K562 (cell line): ENCODE data around the gene NEDD8. TPM values are rescaled to one million over a fixed set of nuclear protein-coding genes. Genes with fewer than 3 reads are reported as not detected.
A peak's percentile ranks its signal among the peaks of the same experiment; 100 is the strongest.

Experiments used
- BMI1 ChIP-seq: fragments of 150-350 bp; IDR thresholded peaks from 2 replicates; pipeline ENCODE4 v1.6.1; 2014; ENCODE audit warnings: low read length
- CUX1 ChIP-seq: fragments of 200-800 bp; sonication (Bioruptor generic); IDR thresholded peaks from 2 replicates; pipeline ENCODE4 v1.6.1; 2016; ENCODE audit warnings: missing genetic modification characterization, missing compliant biosample characterization
- ETS2 ChIP-seq: IDR thresholded peaks from 2 replicates; pipeline ENCODE4 v1.6.1; 2016; ENCODE audit warnings: borderline replicate concordance, missing genetic modification characterization, mild to moderate bottlenecking, moderate library complexity, missing compliant biosample characterization; ENCODE audit not compliant: poor library complexity, severe bottlenecking
- FIP1L1 ChIP-seq: fragments of 200-400 bp; formaldehyde crosslinking; IDR thresholded peaks from 2 replicates; pipeline ENCODE4 v1.6.1; 2018; ENCODE audit warnings: mild to moderate bottlenecking, low read depth, low read length; ENCODE audit not compliant: poor library complexity, severe bottlenecking
- HMGXB4 ChIP-seq: sonication (generic); formaldehyde crosslinking; IDR thresholded peaks from 2 replicates; pipeline ENCODE4 v1.8.1; 2023; ENCODE audit warnings: mild to moderate bottlenecking, missing genetic modification reagents
- JUN ChIP-seq, 2 experiments: sonication (generic) in 1 of 2; formaldehyde crosslinking in 1 of 2; IDR thresholded peaks; 2 replicates each; pipeline versions ENCODE4 v1.6.1 to v1.8.0; 2012 to 2022; ENCODE audit warnings: borderline replicate concordance in 2 of 2, mild to moderate bottlenecking in 2 of 2, improper control_type of control experiment in 1 of 2, low read depth in 1 of 2, low read length in 1 of 2, missing genetic modification reagents in 1 of 2
- NCOA1 ChIP-seq: fragments of 450-650 bp; IDR thresholded peaks from 2 replicates; pipeline ENCODE4 v1.6.1; 2016; ENCODE audit warnings: low read depth
- NRF1 ChIP-seq, 2 experiments: fragments of 450-650 bp; IDR thresholded peaks in 1 of 2; conservative IDR thresholded peaks in 1 of 2; 2 replicates each; pipeline ENCODE4 v1.6.1; 2014; ENCODE audit warnings: mild to moderate bottlenecking in 2 of 2
- POLR2AphosphoS5 ChIP-seq: IDR thresholded peaks from 2 replicates; pipeline ENCODE4 v1.6.1; 2011; ENCODE audit warnings: mild to moderate bottlenecking, low read depth, low read length, moderate library complexity; ENCODE audit not compliant: control insufficient read depth, insufficient read depth
- POU5F1 ChIP-seq: fragments of 150-350 bp; IDR thresholded peaks from 2 replicates; pipeline ENCODE4 v1.6.1; 2014; ENCODE audit warnings: borderline replicate concordance, low read length, low read depth, mild to moderate bottlenecking; ENCODE audit not compliant: partially characterized antibody
- PTBP1 ChIP-seq: fragments of 200-400 bp; formaldehyde crosslinking; IDR thresholded peaks from 2 replicates; pipeline ENCODE4 v1.6.1; 2017; ENCODE audit warnings: low read depth, low read length
- RCOR1 ChIP-seq, 2 experiments: IDR thresholded peaks; 2 replicates each; pipeline ENCODE4 v1.6.1; 2012; ENCODE audit warnings: low read depth in 2 of 2, low read length in 2 of 2, borderline replicate concordance in 1 of 2, improper control_type of control experiment in 1 of 2
- SMAD4 ChIP-seq: fragments of 250-450 bp; sonication (Bioruptor Pico); conservative IDR thresholded peaks from 2 replicates; pipeline ENCODE4 v1.8.0; 2021; ENCODE audit warnings: inconsistent platforms, mild to moderate bottlenecking, moderate library complexity
- SRF ChIP-seq, 2 experiments: fragments of 250-450, 450-650 bp in 1 of 2; sonication (Bioruptor Pico) in 1 of 2; sonication (generic) in 1 of 2; formaldehyde crosslinking; IDR thresholded peaks; 2 replicates each; pipeline versions ENCODE4 v1.5.0 to v1.5.1; 2020 to 2022; ENCODE audit warnings: mild to moderate bottlenecking in 1 of 2, missing genetic modification reagents in 1 of 2
- TOE1 ChIP-seq, 2 experiments: fragments of 450-650 bp in 1 of 2; sonication (generic) in 1 of 2; formaldehyde crosslinking in 1 of 2; IDR thresholded peaks; 2 replicates each; pipeline versions ENCODE4 v1.7.1 to v1.8.0; 2016 to 2022; ENCODE audit warnings: borderline replicate concordance in 2 of 2, mild to moderate bottlenecking in 2 of 2, antibody characterized with exemption in 1 of 2, inconsistent platforms in 1 of 2, low read depth in 1 of 2, missing genetic modification reagents in 1 of 2, moderate library complexity in 1 of 2
- U2AF2 ChIP-seq: fragments of 200-400 bp; formaldehyde crosslinking; optimal IDR thresholded peaks from 2 replicates; pipeline ENCODE3; 2017; ENCODE audit warnings: low read depth, mild to moderate bottlenecking, low read length
- ZC3H11A ChIP-seq: IDR thresholded peaks from 2 replicates; pipeline ENCODE4 v1.6.1; 2012; ENCODE audit warnings: low read depth, low read length, improper control_type of control experiment
- ZNF12 ChIP-seq: sonication (generic); formaldehyde crosslinking; IDR thresholded peaks from 2 replicates; pipeline ENCODE4 v1.4.0; 2020; ENCODE audit warnings: mild to moderate bottlenecking, missing genetic modification reagents
- polyA plus RNA-seq, 8 experiments: library from polyadenylated mRNA; depleted of rRNA in 4 of 8; stranded (reverse) in 5 of 8; unstranded in 3 of 8; fragments of >200 nt; fragmentation: Nextera tagmentation in 2 of 8; fragmentation: Illumina TruSeq in 1 of 8; extraction: Ambion mirVana in 2 of 8; extraction: Trizol in 1 of 8; gene quantifications; 2 replicates each; pipeline versions ENCODE4 v1.2.1 to v1.2.3, GENCODE V29; 2011 to 2014; ENCODE audit warnings: inconsistent platforms in 1 of 8, missing spikeins in 1 of 8
- total RNA-seq, 7 experiments: library from RNA; depleted of rRNA in 6 of 7; stranded (reverse); fragments of >200 nt in 6 of 7; fragmentation: Illumina TruSeq in 2 of 7; extraction: Trizol in 2 of 7; gene quantifications; 2 replicates each; pipeline versions ENCODE4 v1.2.1 to v1.2.3, GENCODE V29; 2011 to 2021; ENCODE audit warnings: low replicate concordance in 1 of 7

Gene NEDD8
- total and polyA plus RNA-seq, 9 of the 15 experiments (the other 6 are each of a cell fraction or from before 2014, with no cell fraction given) = 142 to 691 (median 260) TPM

- TF ChIP-seq TOE1 (IDR thresholded peaks at IDR 0.05; ENCODE audit: borderline replicate concordance) = peak; percentile 80; the same call in 1 of the 2 replicates
- no peak for TF ChIP-seq TOE1 (CRISPR knock-in tag; IDR thresholded peaks at IDR 0.05; ENCODE audit: borderline replicate concordance, low read depth)
- peak; percentile 58; the same call in 1 of the 2 replicates for TF ChIP-seq POLR2AphosphoS5
- TF ChIP-seq NCOA1 = peak; percentile 99
- peak; percentile 50; the same call in 1 of the 2 replicates for TF ChIP-seq SMAD4 (CRISPR knock-in tag)
- TF ChIP-seq JUN (IDR thresholded peaks at IDR 0.05; ENCODE audit: borderline replicate concordance, low read depth, low read length) = peak; percentile 76; the same call in 1 of the 2 replicates
- no peak for TF ChIP-seq JUN (CRISPR knock-in tag; IDR thresholded peaks at IDR 0.05; ENCODE audit: borderline replicate concordance)
- TF ChIP-seq HMGXB4 (CRISPR knock-in tag) = no peak
- TF ChIP-seq NRF1 (conservative IDR thresholded peaks at IDR 0.05 in 1 of 2, IDR thresholded peaks at IDR 0.05 in 1 of 2) = peak; percentile 21 to 29; a peak in 1 of 4 replicates
- peak; percentile 38; the same call in 1 of the 2 replicates for TF ChIP-seq PTBP1
- peak; percentile 20 for TF ChIP-seq POU5F1
- no peak for TF ChIP-seq ZNF12 (CRISPR knock-in tag)
- peak; percentile 83 for TF ChIP-seq BMI1
- no peak for TF ChIP-seq ETS2
- peak; percentile 29 for TF ChIP-seq FIP1L1
- no peak for TF ChIP-seq U2AF2
- 0 out of 4 replicates have a peak, but pooled peaks of 1 of the 2 experiments have one; percentile 43 for TF ChIP-seq RCOR1 (IDR thresholded peaks at IDR 0.05; ENCODE audit: borderline replicate concordance in 1 of 2, low read depth in 2 of 2, low read length in 2 of 2)
- TF ChIP-seq ZC3H11A = peak; percentile 95
- TF ChIP-seq SRF (CRISPR knock-in tag; IDR thresholded peaks at IDR 0.05) = no peak
- TF ChIP-seq CUX1 (CRISPR knock-in tag) = no peak
These were observed 43.7 kb downstream of the NEDD8 start, which contains the start of gene IPO4 (continued) for GRCh38 chr14:24188251-24189058.
